DND-41 (cell line): Measurements from ENCODE around the gene COMP.

ENCODE experiments used
- ATAC-seq: fragments of 200-7000 bp; cut with Tn5 transposase; 3 replicates; pipeline ENCODE4 v1.9.1; 2021; ENCODE audit warnings: low read depth; ENCODE audit not compliant: insufficient read depth
- DNase-seq: peaks from one replicate; pipeline ENCODE4 v3.0.0-alpha.2; 2020
- H2AFZ ChIP-seq: 2 replicates; pipeline ENCODE4 v1.6.0; 2012; ENCODE audit warnings: low read depth, low read length
- H3K27ac ChIP-seq: 2 replicates; pipeline ENCODE4 v1.5.1; 2012; ENCODE audit warnings: low read length, inconsistent platforms
- H3K27me3 ChIP-seq: fragments of 200-600 bp; sonication (generic); 2 replicates; pipeline ENCODE4 v1.6.0; 2012; ENCODE audit warnings: low read length, mild to moderate bottlenecking, inconsistent platforms; ENCODE audit not compliant: insufficient read depth, poor library complexity
- H3K36me3 ChIP-seq: 2 replicates; pipeline ENCODE4 v1.5.1; 2012; ENCODE audit warnings: low read length, inconsistent platforms; ENCODE audit not compliant: insufficient read depth
- H3K4me1 ChIP-seq: 2 replicates; pipeline ENCODE4 v1.5.1; 2012; ENCODE audit warnings: mild to moderate bottlenecking, low read length; ENCODE audit not compliant: insufficient read depth
- H3K4me2 ChIP-seq: 2 replicates; pipeline ENCODE4 v1.6.0; 2012; ENCODE audit warnings: mild to moderate bottlenecking, moderate library complexity, low read length, inconsistent platforms; ENCODE audit not compliant: insufficient read depth
- H3K4me3 ChIP-seq, 2 experiments: fragments of 200-600 bp in 1 of 2; shearing (Covaris generic) in 1 of 2; 2 replicates each; pipeline ENCODE4 v1.5.1; 2012 to 2016; ENCODE audit warnings: inconsistent platforms in 2 of 2, low read length in 2 of 2, mild to moderate bottlenecking in 2 of 2, low read depth in 1 of 2, moderate library complexity in 1 of 2
- H3K79me2 ChIP-seq: 2 replicates; pipeline ENCODE4 v1.6.0; 2012; ENCODE audit warnings: low read length, inconsistent platforms; ENCODE audit not compliant: insufficient read depth
- H3K9ac ChIP-seq: 2 replicates; pipeline ENCODE4 v1.6.0; 2012; ENCODE audit warnings: low read depth, mild to moderate bottlenecking, inconsistent platforms, low read length, moderate library complexity
- H3K9me3 ChIP-seq: 2 replicates; pipeline ENCODE4 v1.5.1; 2012; ENCODE audit warnings: low read length, moderate library complexity, mild to moderate bottlenecking, inconsistent platforms; ENCODE audit not compliant: insufficient read depth, severe bottlenecking
- H4K20me1 ChIP-seq: 2 replicates; pipeline ENCODE4 v1.6.0; 2012; ENCODE audit warnings: low read length; ENCODE audit not compliant: insufficient read depth
- EZH2 ChIP-seq: IDR thresholded peaks from 3 replicates; pipeline ENCODE4 v1.6.1; 2012; ENCODE audit warnings: borderline replicate concordance, low read depth, mild to moderate bottlenecking, moderate library complexity, low read length, inconsistent platforms; ENCODE audit not compliant: severe bottlenecking
- TF ChIP-seq, protein P1 (sequence below): IDR thresholded peaks from 2 replicates; pipeline ENCODE4 v1.5.1; 2012; ENCODE audit warnings: borderline replicate concordance, low read length, moderate library complexity, mild to moderate bottlenecking; ENCODE audit not compliant: poor library complexity, severe bottlenecking; ENCODE audit errors: extremely low read depth

COMP gene

DNA sequence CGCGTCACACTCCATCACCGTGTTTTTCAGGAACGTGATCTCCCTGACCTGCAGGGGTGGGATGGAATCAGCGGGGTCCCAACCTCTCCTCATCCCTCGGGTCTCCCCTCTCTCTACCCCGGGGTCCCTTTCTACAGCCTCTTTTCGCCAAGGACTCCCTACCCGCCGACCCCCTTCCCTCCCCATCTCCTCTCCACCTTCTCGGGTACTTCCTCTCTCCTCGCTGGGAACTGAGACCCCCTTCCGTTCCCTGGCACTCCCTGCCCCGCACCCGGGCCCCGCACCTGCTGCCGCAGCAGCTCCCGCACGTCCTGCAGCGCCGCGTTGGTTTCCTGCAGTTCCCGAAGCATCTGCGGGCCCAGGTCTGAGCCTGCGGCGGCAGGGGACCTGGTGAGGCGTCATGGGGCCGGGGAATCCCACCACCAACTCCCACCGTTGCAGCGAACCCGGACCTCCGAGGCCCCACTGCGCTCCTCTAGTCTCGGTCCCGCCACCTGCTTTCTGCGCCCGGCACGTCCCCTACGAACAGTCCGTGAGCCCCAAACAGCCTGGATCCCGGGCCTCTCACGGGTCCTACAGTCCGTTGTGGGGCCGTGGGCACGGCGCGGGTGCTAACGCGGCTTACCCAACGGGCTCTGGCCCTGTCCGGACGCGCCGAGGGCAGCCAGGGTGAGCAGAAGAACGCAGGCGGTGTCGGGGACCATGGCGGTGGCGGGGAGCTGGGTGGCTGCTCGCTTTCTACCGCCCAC lies at the start of gene COMP:
TSS of gene COMP (minus strand) at position 740 of the 749 bp plus-strand sequence. CDS start at position 704, 36 bp downstream.
- TF ChIP-seq, protein P1, sequence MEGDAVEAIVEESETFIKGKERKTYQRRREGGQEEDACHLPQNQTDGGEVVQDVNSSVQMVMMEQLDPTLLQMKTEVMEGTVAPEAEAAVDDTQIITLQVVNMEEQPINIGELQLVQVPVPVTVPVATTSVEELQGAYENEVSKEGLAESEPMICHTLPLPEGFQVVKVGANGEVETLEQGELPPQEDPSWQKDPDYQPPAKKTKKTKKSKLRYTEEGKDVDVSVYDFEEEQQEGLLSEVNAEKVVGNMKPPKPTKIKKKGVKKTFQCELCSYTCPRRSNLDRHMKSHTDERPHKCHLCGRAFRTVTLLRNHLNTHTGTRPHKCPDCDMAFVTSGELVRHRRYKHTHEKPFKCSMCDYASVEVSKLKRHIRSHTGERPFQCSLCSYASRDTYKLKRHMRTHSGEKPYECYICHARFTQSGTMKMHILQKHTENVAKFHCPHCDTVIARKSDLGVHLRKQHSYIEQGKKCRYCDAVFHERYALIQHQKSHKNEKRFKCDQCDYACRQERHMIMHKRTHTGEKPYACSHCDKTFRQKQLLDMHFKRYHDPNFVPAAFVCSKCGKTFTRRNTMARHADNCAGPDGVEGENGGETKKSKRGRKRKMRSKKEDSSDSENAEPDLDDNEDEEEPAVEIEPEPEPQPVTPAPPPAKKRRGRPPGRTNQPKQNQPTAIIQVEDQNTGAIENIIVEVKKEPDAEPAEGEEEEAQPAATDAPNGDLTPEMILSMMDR = no peak
- TF ChIP-seq EZH2 = no peak
- Histone ChIP-seq H3K9ac (no peak within 1 kb of the TSS), H3K4me1 (no peaks in the 10 kb centered on the region), H3K27me3 (no peaks in the 10 kb centered on the region), H3K27ac (no peak within 1 kb of the TSS), H3K9me3 (no peaks in the 10 kb centered on the region), H3K36me3 (no peaks in the 10 kb centered on the region), H2AFZ (no peak within 1 kb of the TSS), H3K4me3 (no peak within 1 kb of the TSS), H3K4me2 (no peak within 1 kb of the TSS), H3K79me2 (no peaks in the 10 kb centered on the region), H4K20me1 (no peaks in the 10 kb centered on the region)
- DNase-seq (no peak), ATAC-seq (no peak)

DNA sequence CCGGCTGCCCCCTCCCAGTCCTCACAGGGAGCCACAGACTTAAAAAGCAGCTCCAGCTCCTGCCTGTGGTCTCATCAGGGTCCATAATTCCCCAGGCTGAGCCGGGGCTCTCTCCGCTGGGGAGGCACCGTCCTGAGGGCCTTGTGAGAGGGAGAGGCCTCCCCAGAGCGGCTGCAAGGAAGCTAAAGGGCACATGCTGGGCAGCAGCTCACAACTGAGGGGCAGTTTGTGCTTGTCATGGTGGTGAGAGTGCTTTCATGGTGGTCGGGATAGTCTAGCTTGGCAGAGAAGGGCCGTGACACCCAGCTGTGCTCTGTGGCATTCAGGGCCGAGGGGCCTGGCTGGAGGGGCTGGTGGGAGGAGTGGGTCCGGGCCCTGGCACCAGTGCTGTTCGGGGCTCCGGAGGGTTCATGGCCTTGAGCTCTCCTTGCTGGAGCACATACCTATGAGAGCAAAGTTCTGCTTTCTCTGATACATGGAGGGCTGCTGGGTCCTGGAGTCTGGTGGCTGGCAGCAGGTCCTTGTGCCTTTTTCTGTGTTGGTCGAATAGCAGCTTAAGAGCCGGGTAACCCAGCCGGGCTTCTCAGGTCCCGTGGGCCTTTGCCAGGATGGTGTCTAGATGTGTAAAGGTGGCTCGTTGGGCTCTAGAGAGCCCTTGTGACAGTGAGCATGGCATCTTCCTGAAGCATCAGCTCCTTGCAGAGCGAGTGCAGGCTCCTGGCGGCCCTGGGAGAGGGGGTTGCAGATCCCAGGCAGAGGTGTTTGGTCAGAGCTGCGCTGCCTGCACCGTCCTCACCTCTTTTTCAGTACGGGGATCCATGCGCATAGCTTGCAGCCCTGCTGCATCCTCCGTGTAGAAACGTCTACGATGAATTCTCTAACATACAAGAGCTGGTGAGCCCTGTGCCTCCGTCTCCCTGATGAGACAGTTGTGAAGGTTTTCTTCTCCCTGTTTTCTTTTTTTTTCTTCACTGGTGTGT lies 49.5 kb upstream of the COMP start:
- H3K9ac ChIP-seq = no peak overlapping the region
- H3K9me3 ChIP-seq = no peaks in the 10 kb centered on the region
- no peak for TF ChIP-seq EZH2
- no peak overlapping the region for H2AFZ ChIP-seq
- H3K79me2 ChIP-seq = peaks cover 100% of the 10 kb centered on the region
- peaks cover 94% of the 10 kb centered on the region for H4K20me1 ChIP-seq
- no peak overlapping the region; the same call in 1 of the 2 replicates for H3K4me2 ChIP-seq
- H3K27ac ChIP-seq = no peak overlapping the region
- ATAC-seq (no peak), DNase-seq (no peak)
- no peak overlapping the region for H3K4me3 ChIP-seq
- H3K27me3 ChIP-seq = no peaks in the 10 kb centered on the region
- H3K4me1 ChIP-seq = peaks cover 29% of the 10 kb centered on the region
- peaks cover 82% of the 10 kb centered on the region for H3K36me3 ChIP-seq

DNA sequence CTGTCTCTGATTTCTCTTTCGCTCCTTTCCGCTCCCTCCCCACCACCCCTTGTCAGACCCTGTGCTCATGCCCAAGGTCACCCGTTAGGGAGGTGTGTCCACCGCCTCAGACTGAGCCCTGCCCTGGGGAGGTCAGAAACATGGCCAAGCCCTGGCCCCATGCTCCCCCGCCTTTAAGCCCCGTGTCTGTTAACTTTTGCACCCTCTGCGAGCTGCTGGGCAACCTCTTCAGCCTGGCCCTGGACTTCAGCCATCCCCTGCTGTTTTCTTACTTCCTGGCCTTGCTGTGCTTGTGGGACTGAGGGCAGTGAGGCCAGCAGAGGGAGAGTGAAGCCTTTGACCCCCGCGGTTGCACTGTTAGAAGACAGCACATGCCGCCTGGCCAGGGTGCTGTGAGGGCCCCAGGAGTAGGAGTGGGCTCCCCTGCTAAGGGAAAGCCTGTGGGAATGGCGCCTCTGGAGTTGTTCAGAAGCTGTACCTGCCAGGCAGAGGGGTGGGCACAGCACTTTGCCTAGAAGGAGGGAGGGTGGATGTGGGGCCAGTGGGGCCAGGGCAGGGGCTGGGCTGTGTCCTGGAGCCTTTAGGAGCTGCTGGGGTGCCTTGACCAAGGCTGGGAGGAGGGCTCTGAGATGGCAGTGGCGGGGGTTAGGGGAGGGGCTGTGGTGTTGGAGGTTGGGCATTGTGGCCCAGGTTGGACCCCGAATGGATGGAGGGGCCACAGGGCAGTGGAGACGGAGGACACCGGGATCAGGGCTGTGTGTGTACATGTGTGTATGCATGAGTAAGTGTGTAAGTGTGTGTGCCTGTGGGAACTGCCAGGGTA lies 48.6 kb upstream of the COMP start:
- Histone ChIP-seq H3K79me2 (peaks cover 100% of the 10 kb centered on the region), H4K20me1 (peaks cover 94% of the 10 kb centered on the region)

More for the DNA sequence above, 48.6 kb upstream of the COMP start:
- ATAC-seq (no peak), DNase-seq (no peak)
- peaks cover 82% of the 10 kb centered on the region for H3K36me3 ChIP-seq
- no peak overlapping the region for H3K4me3 ChIP-seq
- H3K9ac ChIP-seq = no peak overlapping the region
- H3K9me3 ChIP-seq = no peaks in the 10 kb centered on the region
- no peak overlapping the region for H2AFZ ChIP-seq
- H3K4me1 ChIP-seq = peaks cover 37% of the 10 kb centered on the region
- H3K27ac ChIP-seq = no peak overlapping the region
- no peaks in the 10 kb centered on the region for H3K27me3 ChIP-seq
- no peak overlapping the region for H3K4me2 ChIP-seq
- TF ChIP-seq EZH2 = no peak
- TF ChIP-seq, protein P1 = no peak
